ENCODE data around the gene TRIO.

TRIO gene

DNA sequence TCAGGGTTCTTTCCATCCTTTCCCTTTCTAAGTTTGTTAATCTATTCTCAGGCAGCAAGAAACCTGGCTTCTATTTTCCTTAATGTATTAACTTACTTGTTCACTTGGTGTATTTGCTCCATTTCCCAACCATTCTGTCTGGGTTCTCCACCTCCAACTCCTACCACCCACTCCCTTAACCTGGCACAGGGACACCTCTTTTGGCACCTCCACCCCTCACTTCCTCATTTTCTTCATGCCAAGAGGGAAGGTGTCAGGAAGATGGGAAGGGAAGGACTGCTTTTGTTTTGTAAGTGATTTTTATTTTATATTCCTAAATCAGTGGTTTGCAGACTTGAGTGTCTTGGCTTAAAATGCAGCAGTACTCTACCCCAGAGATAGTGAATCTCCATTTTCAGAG is 166.1 kb downstream of the TRIO start:
- no peak for ATAC-seq
- TF ChIP-seq ZFP30 (CRISPR knock-in tag; IDR thresholded peaks at IDR 0.05): no peak
- TF ChIP-seq ISL1 (CRISPR knock-in tag; IDR thresholded peaks at IDR 0.05): no peak
- no peak for TF ChIP-seq CSDC2 (CRISPR knock-in tag; IDR thresholded peaks at IDR 0.05)
- TF ChIP-seq TCF4 (CRISPR knock-in tag; IDR thresholded peaks at IDR 0.05; ENCODE audit: borderline replicate concordance): no peak
- no peak for TF ChIP-seq ZNF70 (CRISPR knock-in tag; IDR thresholded peaks at IDR 0.05)
- TF ChIP-seq ARNTL (CRISPR knock-in tag; IDR thresholded peaks at IDR 0.05; ENCODE audit: borderline replicate concordance, low read depth): no peak
- no peak for TF ChIP-seq SNAI2 (CRISPR knock-in tag; IDR thresholded peaks at IDR 0.05)
- no peak for TF ChIP-seq GLIS3 (CRISPR knock-in tag; IDR thresholded peaks at IDR 0.05)
- TF ChIP-seq ZNF565 (CRISPR knock-in tag; conservative IDR thresholded peaks at IDR 0.05; ENCODE audit: low read depth): no peak
- no peak for TF ChIP-seq OSR1 (CRISPR knock-in tag; IDR thresholded peaks at IDR 0.05)
- TF ChIP-seq ZC3H10 (CRISPR knock-in tag; IDR thresholded peaks at IDR 0.05): no peak
- no peak for TF ChIP-seq ZNF8 (CRISPR knock-in tag; IDR thresholded peaks at IDR 0.05)
- TF ChIP-seq TOX (CRISPR knock-in tag; IDR thresholded peaks at IDR 0.05; ENCODE audit: borderline replicate concordance): no peak
- TF ChIP-seq, protein P1, sequence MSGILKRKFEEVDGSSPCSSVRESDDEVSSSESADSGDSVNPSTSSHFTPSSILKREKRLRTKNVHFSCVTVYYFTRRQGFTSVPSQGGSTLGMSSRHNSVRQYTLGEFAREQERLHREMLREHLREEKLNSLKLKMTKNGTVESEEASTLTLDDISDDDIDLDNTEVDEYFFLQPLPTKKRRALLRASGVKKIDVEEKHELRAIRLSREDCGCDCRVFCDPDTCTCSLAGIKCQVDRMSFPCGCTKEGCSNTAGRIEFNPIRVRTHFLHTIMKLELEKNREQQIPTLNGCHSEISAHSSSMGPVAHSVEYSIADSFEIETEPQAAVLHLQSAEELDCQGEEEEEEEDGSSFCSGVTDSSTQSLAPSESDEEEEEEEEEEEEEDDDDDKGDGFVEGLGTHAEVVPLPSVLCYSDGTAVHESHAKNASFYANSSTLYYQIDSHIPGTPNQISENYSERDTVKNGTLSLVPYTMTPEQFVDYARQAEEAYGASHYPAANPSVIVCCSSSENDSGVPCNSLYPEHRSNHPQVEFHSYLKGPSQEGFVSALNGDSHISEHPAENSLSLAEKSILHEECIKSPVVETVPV (CRISPR knock-in tag; IDR thresholded peaks at IDR 0.05): no peak
- no peak for TF ChIP-seq RARB (CRISPR knock-in tag; IDR thresholded peaks at IDR 0.05)
- no peak for TF ChIP-seq BACH2 (CRISPR knock-in tag; IDR thresholded peaks at IDR 0.05; ENCODE audit: borderline replicate concordance)
- no peak for TF ChIP-seq TSHZ2 (CRISPR knock-in tag; IDR thresholded peaks at IDR 0.05)
- TF ChIP-seq, protein P2, sequence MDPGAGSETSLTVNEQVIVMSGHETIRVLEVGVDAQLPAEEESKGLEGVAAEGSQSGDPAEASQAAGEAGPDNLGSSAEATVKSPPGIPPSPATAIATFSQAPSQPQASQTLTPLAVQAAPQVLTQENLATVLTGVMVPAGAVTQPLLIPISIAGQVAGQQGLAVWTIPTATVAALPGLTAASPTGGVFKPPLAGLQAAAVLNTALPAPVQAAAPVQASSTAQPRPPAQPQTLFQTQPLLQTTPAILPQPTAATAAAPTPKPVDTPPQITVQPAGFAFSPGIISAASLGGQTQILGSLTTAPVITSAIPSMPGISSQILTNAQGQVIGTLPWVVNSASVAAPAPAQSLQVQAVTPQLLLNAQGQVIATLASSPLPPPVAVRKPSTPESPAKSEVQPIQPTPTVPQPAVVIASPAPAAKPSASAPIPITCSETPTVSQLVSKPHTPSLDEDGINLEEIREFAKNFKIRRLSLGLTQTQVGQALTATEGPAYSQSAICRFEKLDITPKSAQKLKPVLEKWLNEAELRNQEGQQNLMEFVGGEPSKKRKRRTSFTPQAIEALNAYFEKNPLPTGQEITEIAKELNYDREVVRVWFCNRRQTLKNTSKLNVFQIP (CRISPR knock-in tag; IDR thresholded peaks at IDR 0.05; ENCODE audit: borderline replicate concordance, low read depth): no peak
- TF ChIP-seq ESRRG (CRISPR knock-in tag; IDR thresholded peaks at IDR 0.05): no peak

GRCh38 chr5:14309878-14310531 is 166.9 kb downstream of the TRIO start:
- TF ChIP-seq TSHZ2 (CRISPR knock-in tag; IDR thresholded peaks at IDR 0.05) (no peak), BACH2 (CRISPR knock-in tag; IDR thresholded peaks at IDR 0.05; ENCODE audit: borderline replicate concordance) (no peak), ZNF8 (CRISPR knock-in tag; IDR thresholded peaks at IDR 0.05) (no peak), ZNF70 (CRISPR knock-in tag; IDR thresholded peaks at IDR 0.05) (no peak), ARNTL (CRISPR knock-in tag; IDR thresholded peaks at IDR 0.05; ENCODE audit: borderline replicate concordance, low read depth) (no peak), ZNF565 (CRISPR knock-in tag; conservative IDR thresholded peaks at IDR 0.05; ENCODE audit: low read depth) (no peak), ZC3H10 (CRISPR knock-in tag; IDR thresholded peaks at IDR 0.05) (no peak), TOX (CRISPR knock-in tag; IDR thresholded peaks at IDR 0.05; ENCODE audit: borderline replicate concordance) (no peak), ISL1 (CRISPR knock-in tag; IDR thresholded peaks at IDR 0.05) (no peak), OSR1 (CRISPR knock-in tag; IDR thresholded peaks at IDR 0.05) (no peak), GLIS3 (CRISPR knock-in tag; IDR thresholded peaks at IDR 0.05) (no peak), SNAI2 (CRISPR knock-in tag; IDR thresholded peaks at IDR 0.05) (no peak), ZFP3 (CRISPR knock-in tag; IDR thresholded peaks at IDR 0.05) (no peak), CSDC2 (CRISPR knock-in tag; IDR thresholded peaks at IDR 0.05) (no peak), ESRRG (CRISPR knock-in tag; IDR thresholded peaks at IDR 0.05) (no peak), PPARA (CRISPR knock-in tag; IDR thresholded peaks at IDR 0.05; ENCODE audit: borderline replicate concordance) (no peak)
- TF ChIP-seq, protein P2 (CRISPR knock-in tag; IDR thresholded peaks at IDR 0.05; ENCODE audit: borderline replicate concordance, low read depth): no peak
- TF ChIP-seq, protein P3, sequence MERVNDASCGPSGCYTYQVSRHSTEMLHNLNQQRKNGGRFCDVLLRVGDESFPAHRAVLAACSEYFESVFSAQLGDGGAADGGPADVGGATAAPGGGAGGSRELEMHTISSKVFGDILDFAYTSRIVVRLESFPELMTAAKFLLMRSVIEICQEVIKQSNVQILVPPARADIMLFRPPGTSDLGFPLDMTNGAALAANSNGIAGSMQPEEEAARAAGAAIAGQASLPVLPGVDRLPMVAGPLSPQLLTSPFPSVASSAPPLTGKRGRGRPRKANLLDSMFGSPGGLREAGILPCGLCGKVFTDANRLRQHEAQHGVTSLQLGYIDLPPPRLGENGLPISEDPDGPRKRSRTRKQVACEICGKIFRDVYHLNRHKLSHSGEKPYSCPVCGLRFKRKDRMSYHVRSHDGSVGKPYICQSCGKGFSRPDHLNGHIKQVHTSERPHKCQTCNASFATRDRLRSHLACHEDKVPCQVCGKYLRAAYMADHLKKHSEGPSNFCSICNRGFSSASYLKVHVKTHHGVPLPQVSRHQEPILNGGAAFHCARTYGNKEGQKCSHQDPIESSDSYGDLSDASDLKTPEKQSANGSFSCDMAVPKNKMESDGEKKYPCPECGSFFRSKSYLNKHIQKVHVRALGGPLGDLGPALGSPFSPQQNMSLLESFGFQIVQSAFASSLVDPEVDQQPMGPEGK (CRISPR knock-in tag; IDR thresholded peaks at IDR 0.05; ENCODE audit: borderline replicate concordance): no peak
- TF ChIP-seq, protein P1 (CRISPR knock-in tag; IDR thresholded peaks at IDR 0.05): no peak
- no peak for ATAC-seq
